Natural killer cell treated with Interleukin-12 subunit alpha and Interleukin-12 subunit beta and Interleukin-15 and Interleukin-18, amount 100 ng/mL, for 72 hours (primary cell): ENCODE results near the gene GNAL. TPM values are rescaled to one million over a fixed set of nuclear protein-coding genes. Genes with fewer than 3 reads are reported as not detected.

Experiments used
- ATAC-seq, 2 donors: fragments of 150-1000 bp; cut with Tn5 transposase in 1 of 2; sonication (Bioruptor Pico), chemical (Tn5 transposase) in 1 of 2; 2 replicates each; pipeline ENCODE4 v1.10.0; 2021
- DNase-seq: peaks from one replicate; pipeline ENCODE4 v3.0.0; 2022; ENCODE audit warnings: low spot score
- H3K27ac Mint-ChIP-seq, 2 donors: 1 replicate in 1 of 2; 2 replicates in 1 of 2; pipeline ENCODE4 v1.8.0; 2022; ENCODE audit warnings: mixed read lengths in 2 of 2, mild to moderate bottlenecking in 1 of 2, moderate library complexity in 1 of 2
- H3K27me3 Mint-ChIP-seq, 2 donors: 1 replicate in 1 of 2; 2 replicates in 1 of 2; pipeline ENCODE4 v1.8.0; 2022; ENCODE audit warnings: mixed read lengths in 2 of 2
- H3K36me3 Mint-ChIP-seq: one replicate; pipeline ENCODE4 v1.8.0; 2022; ENCODE audit warnings: mixed read lengths
- H3K4me1 Mint-ChIP-seq, 2 donors: 1 replicate in 1 of 2; 2 replicates in 1 of 2; pipeline ENCODE4 v1.8.0; 2022; ENCODE audit warnings: low read depth in 2 of 2, mixed read lengths in 2 of 2, mild to moderate bottlenecking in 1 of 2
- H3K4me3 Mint-ChIP-seq: one replicate; pipeline ENCODE4 v1.8.0; 2022; ENCODE audit warnings: mixed read lengths
- H3K9me3 Mint-ChIP-seq: 2 replicates; pipeline ENCODE4 v1.8.0; 2022; ENCODE audit warnings: mixed read lengths
- total RNA-seq, 2 donors: library from RNA; stranded (reverse); gene quantifications; one replicate each; pipeline ENCODE4 v1.2.3, GENCODE V29; 2022

Gene GNAL
- total RNA-seq, 2 donors from 2014 or later = 1.2 TPM

DNA sequence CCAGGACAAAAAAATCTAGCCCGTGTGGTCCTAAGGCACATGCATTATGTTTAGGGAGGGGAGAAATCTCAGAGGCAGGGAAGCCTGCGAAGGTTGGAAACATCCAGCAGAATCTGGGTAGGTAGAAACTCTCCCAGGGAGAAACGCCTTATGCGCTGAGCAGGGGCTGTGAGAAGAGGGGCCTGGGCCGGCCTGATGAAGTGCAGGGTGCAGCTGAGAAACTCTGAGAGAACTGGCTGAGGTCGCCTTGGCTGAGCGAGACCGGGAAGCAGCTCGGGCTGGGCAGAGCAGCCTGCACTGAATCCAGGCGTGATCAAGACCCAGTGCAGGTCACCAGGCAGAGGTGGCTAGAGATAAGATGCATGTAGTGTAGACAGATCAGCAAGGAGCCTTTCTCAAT, 177.3 kb downstream of the GNAL start:
- H3K4me1 Mint-ChIP-seq = no peaks in the 10 kb centered on the region
- no peaks in the 10 kb centered on the region for H3K9me3 Mint-ChIP-seq
- DNase-seq (no peak), ATAC-seq (peak in 1 of 2 donors; percentile 28)
- H3K27me3 Mint-ChIP-seq = no peaks in the 10 kb centered on the region
- H3K36me3 Mint-ChIP-seq = no peaks in the 10 kb centered on the region
- H3K27ac Mint-ChIP-seq = no peak overlapping the region
- no peak overlapping the region for H3K4me3 Mint-ChIP-seq

DNA sequence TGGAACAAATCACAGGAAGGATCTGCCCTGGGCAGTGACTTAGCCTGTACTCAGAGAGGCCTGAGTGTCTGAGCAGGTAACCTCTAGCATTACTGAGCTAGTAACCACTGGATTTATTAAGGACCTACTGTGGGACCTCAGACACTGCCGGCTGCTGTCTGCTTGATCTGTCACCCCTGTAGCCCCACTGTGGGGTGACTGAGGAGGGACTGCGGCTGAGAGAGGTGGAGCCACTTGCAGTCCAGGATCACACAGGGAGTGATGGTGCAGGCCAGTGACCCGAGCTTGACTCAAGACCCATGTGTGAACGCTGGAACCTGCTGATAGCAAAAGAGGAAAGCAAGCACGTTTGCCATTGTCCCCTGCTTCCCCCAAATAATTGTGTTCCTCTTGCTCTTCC, 177.7 kb downstream of the GNAL start:
- H3K9me3 Mint-ChIP-seq = no peaks in the 10 kb centered on the region
- no peak overlapping the region for H3K27ac Mint-ChIP-seq
- DNase-seq (no peak), ATAC-seq (peak in 1 of 2 donors; percentile 15)
- no peaks in the 10 kb centered on the region for H3K4me1 Mint-ChIP-seq
- no peaks in the 10 kb centered on the region for H3K36me3 Mint-ChIP-seq
- H3K27me3 Mint-ChIP-seq = no peaks in the 10 kb centered on the region
- H3K4me3 Mint-ChIP-seq = no peak overlapping the region

DNA sequence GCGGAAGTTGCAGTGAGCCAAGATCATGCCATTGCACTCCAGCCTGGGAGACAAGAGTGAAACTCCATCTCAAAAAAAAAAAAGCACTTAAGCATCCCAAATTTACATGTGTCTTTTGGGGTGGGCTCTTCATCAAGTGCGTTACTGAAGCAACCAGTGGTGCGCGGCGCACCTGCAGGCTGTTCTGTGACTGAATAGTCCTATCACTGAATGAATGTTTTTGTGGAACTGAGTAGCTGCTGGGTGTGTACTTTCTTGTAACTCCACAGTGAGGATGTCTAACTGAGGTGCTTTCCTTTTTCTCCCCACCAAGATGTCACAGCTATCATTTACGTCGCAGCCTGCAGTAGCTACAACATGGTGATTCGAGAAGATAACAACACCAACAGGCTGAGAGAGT, 179.2 kb downstream of the GNAL start:
- ATAC-seq (no peak), DNase-seq (no peak)
- Mint-ChIP-seq H3K27ac (no peak overlapping the region), H3K9me3 (no peaks in the 10 kb centered on the region), H3K27me3 (no peaks in the 10 kb centered on the region), H3K4me3 (no peak overlapping the region), H3K4me1 (no peaks in the 10 kb centered on the region), H3K36me3 (no peaks in the 10 kb centered on the region)

DNA sequence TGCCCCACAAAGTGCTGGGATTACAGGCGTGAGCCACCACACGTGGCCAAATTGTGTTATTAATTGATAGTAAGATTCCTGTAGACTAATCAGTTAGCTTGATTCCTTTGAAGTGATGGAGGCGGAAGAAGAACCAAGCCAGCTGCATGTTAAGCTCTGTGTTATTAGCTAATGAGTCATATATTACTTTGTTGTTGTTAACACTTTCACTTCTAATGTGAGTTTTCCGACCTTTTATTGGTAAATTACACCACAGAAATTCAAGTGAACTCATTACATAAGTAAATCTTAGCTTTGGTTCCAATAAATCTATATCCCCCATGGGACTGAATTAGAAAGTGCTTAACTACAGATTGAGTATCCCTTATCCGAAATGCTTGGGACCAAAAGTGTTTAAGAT, 182.4 kb downstream of the GNAL start:
- DNase-seq (no peak), ATAC-seq (no peak)
- Mint-ChIP-seq H3K36me3 (no peaks in the 10 kb centered on the region), H3K9me3 (no peaks in the 10 kb centered on the region), H3K4me3 (no peak overlapping the region), H3K4me1 (no peaks in the 10 kb centered on the region), H3K27ac (no peak overlapping the region), H3K27me3 (no peaks in the 10 kb centered on the region)

DNA sequence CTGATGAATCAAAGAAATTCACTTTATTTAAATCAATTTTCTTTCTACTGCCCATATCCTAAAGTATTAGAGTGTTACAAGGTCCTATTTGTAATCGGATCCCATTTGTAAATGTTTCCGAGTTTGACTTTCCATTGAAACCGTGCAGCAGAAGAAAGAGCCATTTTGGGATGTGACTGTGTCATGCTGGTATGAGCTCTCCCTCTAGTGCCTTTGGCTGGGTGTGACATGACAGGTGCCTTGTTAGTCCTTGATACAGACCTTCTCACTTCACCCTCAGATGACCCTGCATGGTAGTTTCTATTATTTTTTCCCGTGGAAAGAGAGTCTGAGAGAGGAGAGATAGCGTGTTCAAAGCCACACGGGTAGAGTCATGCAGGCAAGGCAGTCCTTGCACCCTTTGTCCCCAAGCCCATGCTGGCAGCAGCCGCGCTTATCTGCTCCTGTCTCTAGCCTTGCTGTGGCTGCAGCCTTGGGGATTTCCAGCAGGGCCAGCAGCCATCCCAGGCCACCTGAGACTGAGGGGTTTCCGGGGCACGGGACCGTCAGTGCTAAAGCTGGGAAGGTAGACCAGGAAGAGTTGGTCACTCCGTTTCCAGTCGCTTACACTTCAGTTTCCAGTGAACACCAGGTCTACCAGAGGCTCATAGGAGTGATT, 183.5 kb downstream of the GNAL start:
- Mint-ChIP-seq H3K27ac (no peak overlapping the region), H3K4me3 (no peak overlapping the region), H3K9me3 (no peaks in the 10 kb centered on the region), H3K36me3 (no peaks in the 10 kb centered on the region), H3K27me3 (no peaks in the 10 kb centered on the region), H3K4me1 (no peaks in the 10 kb centered on the region)
- DNase-seq = no peak
- no peak for ATAC-seq

DNA sequence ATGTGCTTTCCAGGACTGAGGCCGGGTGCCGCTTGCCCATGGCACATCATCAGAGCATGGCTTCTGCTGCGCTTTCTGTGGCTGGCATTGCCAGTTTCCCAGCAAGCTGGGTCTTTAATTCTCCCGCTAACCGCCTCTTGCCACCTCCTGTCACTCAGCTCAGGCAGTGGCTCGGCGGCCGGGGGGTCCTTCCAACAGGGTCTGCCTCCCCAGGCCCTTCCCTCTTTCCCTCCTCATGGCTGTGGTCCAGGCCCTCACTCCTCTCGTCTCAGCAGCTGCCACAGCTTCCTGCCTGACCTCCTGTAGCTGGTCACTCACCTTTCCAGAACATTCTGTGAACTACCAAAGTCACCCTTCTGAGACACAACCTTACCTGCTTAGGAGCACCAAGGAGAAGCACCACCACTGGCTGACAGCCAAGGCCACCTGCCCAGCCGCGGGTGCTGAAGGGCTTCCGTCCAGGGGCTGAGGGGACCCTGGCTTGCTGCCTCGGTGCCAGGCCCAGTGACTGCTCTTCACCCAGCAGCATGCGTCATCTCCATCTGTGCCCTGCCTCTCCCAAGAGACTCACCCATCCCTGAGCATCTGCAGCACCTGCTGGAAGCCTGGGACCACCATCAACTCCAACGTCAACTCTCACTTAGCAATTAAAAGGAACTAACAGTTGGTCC, 184.7 kb downstream of the GNAL start:
- Mint-ChIP-seq H3K27ac (no peak overlapping the region), H3K4me1 (no peaks in the 10 kb centered on the region)
- no peak for DNase-seq

DNA sequence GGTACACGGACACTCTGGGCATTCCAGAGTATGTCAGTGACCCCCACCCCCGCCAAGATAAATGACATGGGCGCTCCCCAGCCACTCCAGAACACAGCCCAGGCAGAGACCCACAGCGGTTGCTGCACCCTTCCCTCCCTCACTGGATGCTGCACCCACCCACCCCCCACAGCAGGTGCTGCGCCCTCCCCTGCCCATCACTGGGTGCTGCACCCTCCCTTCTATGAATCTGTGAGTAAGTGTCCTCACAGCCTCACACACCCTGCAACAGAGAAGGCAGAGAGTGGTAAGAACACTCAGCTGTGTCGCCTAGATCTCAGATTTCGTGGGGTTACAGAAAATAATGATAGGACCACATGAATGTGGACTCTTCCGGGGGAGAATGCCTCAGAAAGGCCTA, 185.6 kb downstream of the GNAL start:
- DNase-seq = no peak
- Mint-ChIP-seq H3K4me3 (no peak overlapping the region), H3K4me1 (no peaks in the 10 kb centered on the region), H3K9me3 (no peaks in the 10 kb centered on the region), H3K36me3 (no peaks in the 10 kb centered on the region), H3K27me3 (no peaks in the 10 kb centered on the region), H3K27ac (no peak overlapping the region)
- ATAC-seq = no peak

More for the DNA sequence above, 184.7 kb downstream of the GNAL start:
- Mint-ChIP-seq H3K36me3 (no peaks in the 10 kb centered on the region), H3K4me3 (no peak overlapping the region), H3K9me3 (no peaks in the 10 kb centered on the region), H3K27me3 (no peaks in the 10 kb centered on the region)
- peak in 1 of 2 donors; percentile 11 for ATAC-seq

DNA sequence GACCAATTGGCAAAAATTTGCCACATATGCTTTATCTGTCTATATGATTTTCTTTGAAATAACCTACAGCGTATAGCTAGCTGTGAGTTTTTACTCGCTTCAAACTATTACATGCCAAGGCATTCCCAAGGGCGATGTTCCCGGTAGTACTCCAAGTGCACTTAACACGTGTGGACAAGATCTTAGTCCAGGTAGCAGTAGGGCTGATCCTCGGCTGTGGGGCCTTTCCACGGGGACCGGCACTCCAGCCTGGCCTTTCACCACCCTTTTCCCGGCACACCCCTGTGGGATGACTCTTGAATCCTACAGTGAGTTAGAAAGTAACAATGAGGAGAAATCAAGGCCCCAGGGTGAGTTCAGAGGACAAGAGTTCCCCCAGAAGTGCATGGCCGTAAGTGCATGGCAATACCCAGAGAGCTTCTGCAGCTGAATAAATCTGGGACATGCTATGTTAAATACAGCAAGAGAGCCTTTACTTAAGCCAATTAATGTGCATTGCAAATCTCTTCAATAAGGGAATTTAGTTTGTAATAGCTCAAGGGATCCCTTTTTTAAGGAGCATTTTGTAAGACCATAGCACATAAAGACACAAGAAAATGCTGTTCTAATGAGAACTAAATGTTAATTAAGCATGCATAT, 188.6 kb downstream of the GNAL start:
- Mint-ChIP-seq H3K4me1 (no peaks in the 10 kb centered on the region), H3K36me3 (no peaks in the 10 kb centered on the region), H3K27ac (no peak overlapping the region), H3K9me3 (no peaks in the 10 kb centered on the region), H3K27me3 (no peaks in the 10 kb centered on the region), H3K4me3 (no peak overlapping the region)
- DNase-seq (no peak), ATAC-seq (no peak)

DNA sequence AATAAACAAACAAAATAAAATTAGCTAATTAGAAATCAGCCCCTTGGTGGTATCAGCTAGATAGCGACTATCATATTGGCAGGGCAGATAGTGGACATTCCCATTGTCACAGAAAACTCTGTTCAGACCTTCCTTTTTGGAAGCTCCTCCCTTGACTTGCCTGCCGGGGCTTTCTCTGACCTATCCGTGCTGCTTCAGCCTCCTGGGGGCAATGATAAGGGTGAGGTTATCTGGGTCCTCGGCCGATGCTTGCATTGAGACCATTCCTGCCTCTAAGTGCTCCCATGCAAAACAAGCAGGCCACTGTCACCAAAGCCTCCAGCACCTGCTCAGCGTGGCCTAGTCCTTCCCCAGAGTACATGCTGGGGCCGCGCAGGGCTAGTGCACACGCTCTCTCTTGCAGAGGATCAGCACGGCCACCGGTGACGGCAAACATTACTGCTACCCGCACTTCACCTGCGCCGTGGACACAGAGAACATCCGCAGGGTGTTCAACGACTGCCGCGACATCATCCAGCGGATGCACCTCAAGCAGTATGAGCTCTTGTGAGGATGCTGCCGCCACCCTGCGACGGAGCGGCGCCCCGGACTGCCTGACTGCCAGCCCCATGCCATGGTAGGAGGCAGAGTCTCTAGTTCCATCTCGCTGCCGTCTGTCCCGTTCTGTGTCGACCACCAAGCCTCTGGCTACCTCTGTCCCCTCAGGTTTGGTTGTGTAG, 191.7 kb downstream of the GNAL start:
- Mint-ChIP-seq H3K27ac (no peak overlapping the region), H3K4me3 (no peak overlapping the region), H3K4me1 (peaks cover 0 to 2% of the 10 kb centered on the region in 2 donors), H3K36me3 (peaks cover 4% of the 10 kb centered on the region), H3K9me3 (no peaks in the 10 kb centered on the region), H3K27me3 (no peaks in the 10 kb centered on the region)
- DNase-seq (no peak), ATAC-seq (peak in 1 of 2 donors; percentile 36)

DNA sequence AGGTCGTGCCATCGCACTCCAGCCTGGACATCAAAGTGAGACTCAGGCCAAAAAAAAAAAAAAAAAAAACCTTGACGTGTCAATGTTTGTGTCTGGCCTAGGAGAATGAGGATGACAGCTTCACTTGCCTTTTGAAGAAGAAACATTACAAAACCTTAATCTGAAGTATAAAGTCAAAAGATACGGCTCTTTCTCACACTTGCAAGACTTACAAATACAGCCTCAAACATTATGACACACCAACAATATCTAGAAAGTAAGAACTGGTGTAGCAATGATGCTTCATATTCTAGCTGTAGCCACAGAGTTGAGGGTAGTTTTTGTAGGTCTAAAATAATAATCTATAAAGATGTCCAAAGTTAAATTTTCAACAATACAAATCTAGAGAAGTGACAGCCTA, 193.6 kb downstream of the GNAL start:
- Mint-ChIP-seq H3K27ac (no peak overlapping the region), H3K4me3 (no peak overlapping the region), H3K9me3 (no peaks in the 10 kb centered on the region), H3K36me3 (peaks cover 4% of the 10 kb centered on the region), H3K27me3 (no peaks in the 10 kb centered on the region), H3K4me1 (peaks cover 0 to 2% of the 10 kb centered on the region in 2 donors)
- ATAC-seq (no peak), DNase-seq (no peak)

DNA sequence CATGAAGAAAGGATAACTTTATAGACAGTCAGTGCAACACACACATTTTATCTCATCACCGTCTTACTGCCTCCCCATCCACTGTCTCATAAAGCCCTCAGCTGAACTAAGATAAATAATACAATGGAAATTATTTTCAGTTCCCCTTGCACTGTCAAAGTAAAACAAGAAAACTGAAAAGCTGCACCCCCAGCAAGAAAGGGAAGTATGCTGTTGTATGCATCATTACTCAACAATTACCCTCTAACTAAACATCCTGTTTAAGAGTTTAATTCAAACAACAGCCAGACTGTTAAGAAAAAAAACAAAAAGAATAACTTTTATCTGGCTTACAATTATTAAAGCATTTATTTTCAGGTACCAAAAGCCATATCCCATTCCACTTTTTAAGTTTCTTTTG, 194.1 kb downstream of the GNAL start:
- H3K27me3 Mint-ChIP-seq = no peaks in the 10 kb centered on the region

DNA sequence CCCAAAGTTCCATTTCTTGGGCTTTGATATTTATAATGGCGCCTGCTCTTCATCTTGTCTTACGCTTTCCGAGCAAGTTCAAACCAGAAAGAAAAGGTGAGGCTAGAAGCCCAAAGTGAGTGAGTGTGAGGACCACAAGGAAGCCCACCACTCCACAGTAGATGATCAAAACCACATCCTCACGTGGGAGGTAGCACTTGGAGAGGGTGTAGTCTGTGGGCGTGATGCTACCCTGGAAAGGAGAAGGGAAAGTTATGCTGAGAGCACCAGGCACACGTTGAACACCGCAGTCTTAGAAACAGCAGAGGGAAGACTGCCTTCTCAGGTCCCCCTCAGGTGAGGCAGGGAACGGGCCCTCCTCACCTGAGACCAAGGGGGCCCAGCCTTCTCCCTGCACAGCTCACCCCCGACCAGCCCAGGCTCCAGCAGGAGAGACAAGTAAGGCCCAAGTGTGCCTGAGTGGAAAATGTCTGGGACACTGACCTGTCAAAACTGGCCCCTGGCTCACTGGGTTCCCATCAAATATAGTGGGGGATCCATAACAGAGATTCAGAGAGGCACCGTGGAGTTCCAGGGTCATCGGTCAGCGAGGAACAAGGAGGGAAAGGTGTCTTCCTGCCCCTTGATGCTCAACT, 195.4 kb downstream of the GNAL start:
- Mint-ChIP-seq H3K36me3 (peaks cover 4% of the 10 kb centered on the region), H3K4me1 (peaks cover 0 to 2% of the 10 kb centered on the region in 2 donors), H3K27me3 (no peaks in the 10 kb centered on the region), H3K4me3 (no peak overlapping the region), H3K9me3 (no peaks in the 10 kb centered on the region), H3K27ac (no peak overlapping the region)
- DNase-seq (no peak), ATAC-seq (no peak)

More for the DNA sequence above, 194.1 kb downstream of the GNAL start:
- ATAC-seq (no peak), DNase-seq (no peak)
- H3K4me3 Mint-ChIP-seq = no peak overlapping the region
- H3K27ac Mint-ChIP-seq = no peak overlapping the region
- H3K36me3 Mint-ChIP-seq = peaks cover 4% of the 10 kb centered on the region
- H3K9me3 Mint-ChIP-seq = no peaks in the 10 kb centered on the region
- H3K4me1 Mint-ChIP-seq = peaks cover 0 to 2% of the 10 kb centered on the region in 2 donors

DNA sequence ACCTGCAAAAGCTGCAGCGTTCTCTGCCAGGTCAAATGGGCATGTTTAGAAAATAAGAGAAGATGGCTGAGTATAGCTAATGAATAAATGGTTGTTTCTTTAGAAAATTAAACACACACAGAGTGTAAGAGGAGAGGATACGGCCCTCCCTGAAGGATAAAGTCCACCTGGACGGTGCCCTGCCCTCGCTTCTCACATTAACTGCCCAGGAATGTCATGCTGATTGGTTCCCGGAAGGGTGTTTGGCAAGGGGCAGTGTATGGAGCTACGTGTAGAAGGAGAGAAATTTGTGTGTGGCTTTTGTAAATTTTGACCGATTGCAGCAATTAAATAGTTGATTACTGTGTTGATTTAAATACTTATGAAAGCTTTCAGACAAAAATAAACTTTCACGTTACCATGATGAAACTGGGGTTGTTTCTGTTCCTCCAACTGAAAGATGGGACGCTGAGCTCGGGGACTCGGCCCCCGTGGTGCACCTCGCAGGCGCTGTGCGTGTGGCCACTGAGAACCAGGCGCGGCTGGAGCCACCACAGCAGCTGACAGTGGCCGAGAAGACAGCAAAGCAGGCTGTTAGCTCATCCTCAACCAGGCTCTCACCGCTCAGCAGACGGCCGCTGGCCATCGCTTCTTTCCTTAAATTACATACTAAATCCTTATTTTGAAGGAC, 196.3 kb downstream of the GNAL start:
- peaks cover 4% of the 10 kb centered on the region for H3K36me3 Mint-ChIP-seq
- peaks cover 0 to 2% of the 10 kb centered on the region in 2 donors for H3K4me1 Mint-ChIP-seq
- H3K27me3 Mint-ChIP-seq = no peaks in the 10 kb centered on the region
- DNase-seq (no peak), ATAC-seq (no peak)
- H3K4me3 Mint-ChIP-seq = no peak overlapping the region
- H3K9me3 Mint-ChIP-seq = no peaks in the 10 kb centered on the region
- no peak overlapping the region for H3K27ac Mint-ChIP-seq
